ENCODE measurements around the gene PRDM15. TPM values are rescaled to one million over a fixed set of nuclear protein-coding genes. Genes with fewer than 3 reads are reported as not detected.

The PRDM15 gene
- total RNA-seq, 1 donor from 2014 or later = 12.0 TPM

- peaks cover 12% of the 10 kb centered on the region for H3K4me1 Mint-ChIP-seq
- no peak overlapping the region for H3K27ac Mint-ChIP-seq (ENCODE audit: unreplicated experiment)
- no peak overlapping the region for H3K4me3 Mint-ChIP-seq
- TF ChIP-seq CTCF (conservative IDR thresholded peaks at IDR 0.05) = no peak
- no peaks in the 10 kb centered on the region for H3K27me3 Mint-ChIP-seq (ENCODE audit: low read depth)
- peaks cover 22% of the 10 kb centered on the region for H3K36me3 Mint-ChIP-seq (ENCODE audit: low read depth)
- H3K9me3 Mint-ChIP-seq = peaks cover 8% of the 10 kb centered on the region
- no peak for DNase-seq (ENCODE audit: low read depth, low spot score)
Observed at GRCh38 chr21:41809891-41810596, 69.1 kb downstream of the PRDM15 start.

GRCh38 chr21:41808846-41809245 is 70.3 kb downstream of the PRDM15 start:
- Mint-ChIP-seq H3K27ac (ENCODE audit: unreplicated experiment) (no peak overlapping the region), H3K9me3 (peaks cover 8% of the 10 kb centered on the region), H3K36me3 (ENCODE audit: low read depth) (peaks cover 20% of the 10 kb centered on the region), H3K4me3 (no peak overlapping the region), H3K4me1 (peaks cover 15% of the 10 kb centered on the region), H3K27me3 (ENCODE audit: low read depth) (no peaks in the 10 kb centered on the region)
- no peak for DNase-seq (ENCODE audit: low read depth, low spot score)
- no peak for TF ChIP-seq CTCF (conservative IDR thresholded peaks at IDR 0.05)

- Mint-ChIP-seq H3K4me3 (no peak overlapping the region), H3K36me3 (ENCODE audit: low read depth) (peaks cover 18% of the 10 kb centered on the region), H3K27me3 (ENCODE audit: low read depth) (no peaks in the 10 kb centered on the region), H3K9me3 (peaks cover 8% of the 10 kb centered on the region), H3K4me1 (peaks cover 15% of the 10 kb centered on the region), H3K27ac (ENCODE audit: unreplicated experiment) (no peak overlapping the region)
- no peak for DNase-seq (ENCODE audit: low read depth, low spot score)
- TF ChIP-seq CTCF (conservative IDR thresholded peaks at IDR 0.05) = no peak
Observed at GRCh38 chr21:41808094-41808493, 71.0 kb downstream of the PRDM15 start.

GRCh38 chr21:41806773-41807172 is 72.4 kb downstream of the PRDM15 start:
- no peak for TF ChIP-seq CTCF (conservative IDR thresholded peaks at IDR 0.05)
- Mint-ChIP-seq H3K36me3 (ENCODE audit: low read depth) (peaks cover 18% of the 10 kb centered on the region), H3K27ac (ENCODE audit: unreplicated experiment) (no peak overlapping the region), H3K4me1 (peaks cover 15% of the 10 kb centered on the region), H3K27me3 (ENCODE audit: low read depth) (no peaks in the 10 kb centered on the region), H3K4me3 (no peak overlapping the region), H3K9me3 (peaks cover 8% of the 10 kb centered on the region)
- no peak for DNase-seq (ENCODE audit: low read depth, low spot score)

- Mint-ChIP-seq H3K36me3 (ENCODE audit: low read depth) (peaks cover 14% of the 10 kb centered on the region), H3K4me1 (peaks cover 18% of the 10 kb centered on the region), H3K9me3 (peaks cover 8% of the 10 kb centered on the region)
Observed at GRCh38 chr21:41805643-41806042, 73.5 kb downstream of the PRDM15 start.

More at GRCh38 chr21:41805643-41806042, 73.5 kb downstream of the PRDM15 start:
- H3K27ac Mint-ChIP-seq (ENCODE audit: unreplicated experiment) = no peak overlapping the region
- TF ChIP-seq CTCF (conservative IDR thresholded peaks at IDR 0.05) = no peak
- H3K4me3 Mint-ChIP-seq = no peak overlapping the region
- no peaks in the 10 kb centered on the region for H3K27me3 Mint-ChIP-seq (ENCODE audit: low read depth)
- no peak for DNase-seq (ENCODE audit: low read depth, low spot score)
